Lower leg skin (tissue), 4 donors: Measurements from ENCODE around the gene DRAXIN. TPM values are rescaled to one million over a fixed set of nuclear protein-coding genes. Genes with fewer than 3 reads are reported as not detected.

Source experiments
- DNase-seq, 2 donors: peaks; one replicate each; pipeline ENCODE4 v3.0.0-alpha.2; 2019; ENCODE audit warnings: low spot score in 2 of 2
- H3K4me3 ChIP-seq: fragments of 200-600 bp; sonication (generic); 2 replicates; pipeline ENCODE4 v1.5.1; 2017; ENCODE audit warnings: mild to moderate bottlenecking, low read depth; ENCODE audit not compliant: poor library complexity, severe bottlenecking
- POLR2A ChIP-seq, 2 donors: fragments of 450-650 bp; IDR thresholded peaks; one replicate each; pipeline ENCODE4 v1.6.1; 2016 to 2017; ENCODE audit warnings: antibody characterized with exemption in 2 of 2, mild to moderate bottlenecking in 1 of 2, moderate library complexity in 1 of 2
- WGBS, 2 donors: methylation state at CpG; one replicate each; pipeline ENCODE4 v1.1.5; 2018; 5-methylcytosine and 5-hydroxymethylcytosine counted together
- intact Hi-C: fragments of 100-400 bp; cut with DNase I; formaldehyde crosslinking; loops from one replicate; pipeline ENCODE4 v1.15.0; 2023; ENCODE audit warnings: low total_unique reads
- total RNA-seq, 4 donors: library from RNA; depleted of rRNA; stranded (reverse); fragments of >200 nt; gene quantifications; one replicate each; pipeline ENCODE4 v1.1.0, GENCODE V29; 2016
- TF ChIP-seq, protein P1 (sequence below), 3 donors: fragments of 450-650 bp; IDR thresholded peaks; one replicate each; pipeline ENCODE4 v1.5.1; 2016; ENCODE audit warnings: antibody characterized with exemption in 3 of 3, mild to moderate bottlenecking in 3 of 3, moderate library complexity in 2 of 3

DRAXIN gene
- total RNA-seq, 4 donors from 2014 or later, result 0.15 to 0.52 (median 0.36) TPM; not detected in 1

DNA sequence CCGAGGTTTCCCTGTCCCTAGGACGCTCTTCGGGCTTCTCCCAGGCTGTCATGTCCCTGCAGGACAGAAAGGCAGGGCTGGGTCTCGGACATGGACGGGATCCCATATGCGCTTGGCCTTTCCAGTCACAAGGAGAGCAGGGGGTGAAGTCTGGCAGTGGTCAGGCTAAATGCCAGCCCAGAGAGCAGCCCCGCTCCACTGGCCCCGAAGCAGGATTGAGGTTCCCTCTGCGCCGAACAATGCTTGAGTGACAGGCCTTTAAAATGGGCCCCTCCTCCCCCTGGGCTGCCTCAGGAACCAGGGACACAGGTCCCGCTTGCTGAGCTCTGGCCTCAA, 12.7 kb downstream of the DRAXIN start:
- DNase-seq, result no peak
- intact Hi-C loops, result no loop called here
- 57 to 68% methylated on average over 11 of the region's 11 CpGs for WGBS, 2 donors
- H3K4me3 ChIP-seq, result no peak overlapping the region
- TF ChIP-seq, protein P1, sequence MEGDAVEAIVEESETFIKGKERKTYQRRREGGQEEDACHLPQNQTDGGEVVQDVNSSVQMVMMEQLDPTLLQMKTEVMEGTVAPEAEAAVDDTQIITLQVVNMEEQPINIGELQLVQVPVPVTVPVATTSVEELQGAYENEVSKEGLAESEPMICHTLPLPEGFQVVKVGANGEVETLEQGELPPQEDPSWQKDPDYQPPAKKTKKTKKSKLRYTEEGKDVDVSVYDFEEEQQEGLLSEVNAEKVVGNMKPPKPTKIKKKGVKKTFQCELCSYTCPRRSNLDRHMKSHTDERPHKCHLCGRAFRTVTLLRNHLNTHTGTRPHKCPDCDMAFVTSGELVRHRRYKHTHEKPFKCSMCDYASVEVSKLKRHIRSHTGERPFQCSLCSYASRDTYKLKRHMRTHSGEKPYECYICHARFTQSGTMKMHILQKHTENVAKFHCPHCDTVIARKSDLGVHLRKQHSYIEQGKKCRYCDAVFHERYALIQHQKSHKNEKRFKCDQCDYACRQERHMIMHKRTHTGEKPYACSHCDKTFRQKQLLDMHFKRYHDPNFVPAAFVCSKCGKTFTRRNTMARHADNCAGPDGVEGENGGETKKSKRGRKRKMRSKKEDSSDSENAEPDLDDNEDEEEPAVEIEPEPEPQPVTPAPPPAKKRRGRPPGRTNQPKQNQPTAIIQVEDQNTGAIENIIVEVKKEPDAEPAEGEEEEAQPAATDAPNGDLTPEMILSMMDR (IDR thresholded peaks at IDR 0.05), result no peak
- TF ChIP-seq POLR2A (IDR thresholded peaks at IDR 0.05), result no peak

DNA sequence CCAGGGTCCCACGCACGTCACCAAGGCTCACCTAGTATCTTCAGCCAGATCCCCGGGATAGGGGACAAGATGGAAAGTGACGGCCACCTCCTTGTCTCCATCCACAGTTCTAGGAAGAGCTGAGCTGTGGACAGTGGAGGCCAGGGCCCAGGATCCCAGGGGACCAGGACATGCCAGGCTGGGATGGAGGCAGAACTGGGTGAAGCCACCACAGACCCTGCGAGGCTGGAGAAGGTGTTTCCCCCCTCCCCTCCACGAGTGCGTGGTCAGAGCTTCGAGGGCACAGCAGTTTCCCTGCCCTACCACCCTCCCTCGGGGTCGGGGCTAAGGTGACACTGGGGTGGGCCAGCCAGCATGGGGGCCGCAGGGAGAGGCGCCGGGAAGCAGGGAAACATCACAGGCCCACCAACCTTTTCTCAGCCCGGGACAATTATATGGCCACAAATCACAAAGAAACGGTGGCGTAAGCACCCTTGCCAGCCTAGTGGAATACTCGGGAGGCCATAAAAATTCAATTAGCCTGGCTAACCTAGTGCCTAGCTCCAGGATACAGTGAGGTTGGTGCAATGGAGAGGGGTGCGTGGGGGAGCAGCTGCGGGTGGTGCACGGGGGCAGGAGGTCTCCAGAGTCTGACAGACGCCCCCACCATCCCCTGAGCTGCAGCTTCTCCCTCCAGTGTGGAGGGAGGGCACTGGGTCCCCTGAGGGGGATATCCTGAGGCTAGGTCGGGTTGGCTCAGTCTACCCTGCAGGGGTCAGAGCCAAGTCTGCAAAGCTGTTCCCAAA, 13.4 kb downstream of the DRAXIN start:
- no peak for DNase-seq
- TF ChIP-seq, protein P1 (IDR thresholded peaks at IDR 0.05), result no peak
- no peak overlapping the region for H3K4me3 ChIP-seq
- WGBS, 2 donors, result 71 to 75% methylated on average over 17 to 22 of the region's 22 CpGs
- intact Hi-C loops, result no loop called here

DNA sequence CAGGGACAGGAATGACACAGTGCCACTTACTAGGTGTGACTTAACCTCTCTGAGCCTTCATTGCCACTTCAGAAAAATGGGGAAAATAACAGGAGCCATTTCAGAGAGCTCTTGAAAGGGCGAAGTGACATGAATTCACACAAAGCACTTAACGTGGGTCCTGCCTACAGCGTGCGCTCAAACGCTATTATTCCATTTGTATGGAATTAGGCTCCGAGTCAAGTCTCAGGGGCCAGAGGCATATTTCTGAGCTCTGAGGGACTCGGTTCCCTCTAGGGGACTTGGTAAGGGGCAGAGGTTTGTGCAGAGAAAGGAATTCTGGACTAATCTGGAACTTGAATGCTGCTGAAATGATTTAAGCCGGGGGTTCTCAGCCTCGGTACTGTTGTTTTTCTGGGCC, 14.1 kb downstream of the DRAXIN start:
- no peak overlapping the region for H3K4me3 ChIP-seq
- intact Hi-C loops, result no loop called here
- DNase-seq, result no peak
- 73 to 83% methylated on average over 9 of the region's 9 CpGs for WGBS, 2 donors
- TF ChIP-seq, protein P1 (IDR thresholded peaks at IDR 0.05), result no peak
- no peak for TF ChIP-seq POLR2A (IDR thresholded peaks at IDR 0.05)

DNA sequence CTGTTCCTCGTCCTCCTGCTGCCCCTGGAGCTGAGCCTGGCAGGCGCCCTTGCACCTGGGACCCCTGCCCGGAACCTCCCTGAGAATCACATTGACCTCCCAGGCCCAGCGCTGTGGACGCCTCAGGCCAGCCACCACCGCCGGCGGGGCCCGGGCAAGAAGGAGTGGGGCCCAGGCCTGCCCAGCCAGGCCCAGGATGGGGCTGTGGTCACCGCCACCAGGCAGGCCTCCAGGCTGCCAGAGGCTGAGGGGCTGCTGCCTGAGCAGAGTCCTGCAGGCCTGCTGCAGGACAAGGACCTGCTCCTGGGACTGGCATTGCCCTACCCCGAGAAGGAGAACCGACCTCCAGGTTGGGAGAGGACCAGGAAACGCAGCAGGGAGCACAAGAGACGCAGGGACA, 14.8 kb downstream of the DRAXIN start:
- DNase-seq, result no peak
- TF ChIP-seq, protein P1 (IDR thresholded peaks at IDR 0.05), result no peak
- no peak for TF ChIP-seq POLR2A (IDR thresholded peaks at IDR 0.05)
- no peak overlapping the region for H3K4me3 ChIP-seq
- 78 to 82% methylated on average over 10 of the region's 14 CpGs for WGBS, 2 donors
- intact Hi-C loops, result no loop called here

DNA sequence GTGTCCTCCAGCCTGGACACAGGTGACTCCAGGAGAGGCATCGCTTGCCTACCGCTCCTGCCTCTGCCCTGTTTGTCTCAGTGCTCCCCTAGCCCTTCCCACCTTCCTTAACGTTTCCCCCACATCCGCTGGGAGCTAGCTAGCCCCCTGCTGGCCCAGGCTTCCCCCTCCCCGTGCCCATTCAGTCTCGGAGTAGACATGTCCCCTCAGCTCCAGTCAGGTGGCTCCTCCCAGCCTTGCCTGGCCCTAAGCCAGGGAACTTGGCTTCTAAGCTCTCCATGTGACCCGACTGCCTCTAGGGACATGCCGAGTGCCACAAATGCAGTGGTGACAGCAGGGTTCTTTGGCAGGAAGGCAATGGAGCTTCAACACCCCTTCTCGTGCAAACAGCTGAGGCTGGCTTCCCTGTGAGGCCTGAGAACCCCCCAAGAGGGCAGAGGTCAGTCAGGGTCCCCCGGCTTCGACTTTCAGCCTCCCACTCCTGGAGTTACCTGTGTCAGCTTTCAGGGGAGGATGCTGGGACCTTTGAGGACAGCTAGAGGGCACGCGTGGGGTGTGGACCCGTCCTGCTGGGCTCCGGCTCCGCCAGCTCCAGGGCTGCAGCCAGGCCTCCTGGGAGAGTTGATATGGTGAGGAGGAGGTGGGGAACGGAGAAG, 16.2 kb downstream of the DRAXIN start:
- WGBS, 2 donors, result 38 to 54% methylated on average over 13 to 17 of the region's 17 CpGs
- H3K4me3 ChIP-seq, result no peak overlapping the region
- TF ChIP-seq, protein P1 (IDR thresholded peaks at IDR 0.05), result no peak
- no peak for TF ChIP-seq POLR2A (IDR thresholded peaks at IDR 0.05)
- intact Hi-C loops, result no loop called here
- no peak for DNase-seq
